ENCODE data around the gene CARD11.
A peak's percentile ranks its signal among the peaks of the same experiment; 100 is the strongest.

CARD11 gene

GRCh38 chr7:2870471-2870931, 173.2 kb downstream of the CARD11 start:
- DNase-seq: peak; percentile 89 to 93 (median 91)

GRCh38 chr7:2869981-2870380, 173.7 kb downstream of the CARD11 start:
- no peak for DNase-seq

- no peak for DNase-seq
These were observed 177.1 kb downstream of the CARD11 start for GRCh38 chr7:2866601-2867000.

- peak; percentile 74 to 83 (median 82) for DNase-seq
These were observed 178.5 kb downstream of the CARD11 start for GRCh38 chr7:2864999-2865670.

- DNase-seq: peak; percentile 27 to 47 (median 41)
These were observed 179.3 kb downstream of the CARD11 start for GRCh38 chr7:2864204-2864985.

GRCh38 chr7:2863461-2864066, 180.1 kb downstream of the CARD11 start:
- DNase-seq: peak; percentile 92 to 98 (median 95)

GRCh38 chr7:2862831-2863361, 180.8 kb downstream of the CARD11 start:
- peak; percentile 19 to 53 (median 50) for DNase-seq

- DNase-seq: no peak
These were observed 182.2 kb downstream of the CARD11 start for GRCh38 chr7:2861509-2861908.

- no peak for DNase-seq
These were observed 183.0 kb downstream of the CARD11 start for GRCh38 chr7:2860627-2861133.

- DNase-seq: no peak
These were observed 183.7 kb downstream of the CARD11 start for GRCh38 chr7:2859952-2860351.

- no peak for DNase-seq
These were observed 185.0 kb downstream of the CARD11 start for GRCh38 chr7:2858621-2859020.

GRCh38 chr7:2856388-2857169, 187.1 kb downstream of the CARD11 start:
- peak in 1 of 4 experiments; percentile 42 for DNase-seq
